ENCODE results near the gene TATDN2.
"Not testable (repeated sequence)": the region's sequence is repeated elsewhere in the genome, so short reads cannot be mapped to it uniquely, and the experiment has no call there.

The TATDN2 gene

GRCh38 chr3:10292505-10293419 is 44.5 kb downstream of the TATDN2 start, which contains the start of gene GHRL:
TSS of gene GHRL (minus strand) at chr3:10292947. CDS start at chr3:10290180, 2,767 bp downstream.
- no peak for DNase-seq

DNA sequence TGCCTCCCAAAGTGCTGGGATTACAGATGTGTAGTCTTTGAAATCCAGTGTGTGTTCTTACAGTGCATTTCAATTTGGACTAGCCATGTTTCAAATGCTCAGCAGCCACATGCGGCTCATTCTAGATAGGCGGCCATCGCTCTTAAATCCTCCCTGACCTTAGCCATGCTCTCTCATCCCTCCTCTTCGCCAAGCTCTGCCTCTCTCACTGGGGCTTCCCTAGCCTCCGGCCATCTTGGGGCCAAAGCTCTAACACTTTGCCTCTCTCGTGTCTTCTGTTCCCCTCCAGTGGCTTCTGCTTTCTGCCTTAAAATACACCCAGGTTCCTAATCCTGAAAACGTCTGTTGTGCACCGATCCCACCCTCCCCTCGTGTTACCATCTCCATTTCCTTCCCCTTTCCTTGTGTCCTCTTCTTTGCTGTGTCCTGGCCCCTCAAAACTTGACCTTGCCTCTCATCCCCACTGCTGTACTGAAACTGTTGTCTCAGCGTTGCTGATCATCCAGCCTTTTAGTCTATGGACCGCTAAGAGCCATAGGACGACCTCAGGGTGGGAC is 45.8 kb downstream of the TATDN2 start:
- no peak for DNase-seq

DNA sequence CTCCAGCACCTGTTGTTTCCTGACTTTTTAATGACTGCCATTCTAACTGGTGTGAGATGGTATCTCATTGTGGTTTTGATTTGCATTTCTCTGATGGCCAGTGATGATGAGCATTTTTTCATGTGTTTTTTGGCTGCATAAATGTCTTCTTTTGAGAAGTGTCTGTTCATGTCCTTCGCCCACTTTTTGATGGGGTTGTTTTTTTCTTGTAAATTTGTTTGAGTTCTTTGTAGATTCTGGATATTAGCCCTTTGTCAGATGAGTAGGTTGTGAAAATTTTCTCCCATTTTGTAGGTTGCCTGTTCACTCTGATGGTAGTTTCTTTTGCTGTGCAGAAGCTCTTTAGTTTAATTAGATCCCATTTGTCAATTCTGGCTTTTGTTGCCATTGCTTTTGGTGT is 49.8 kb downstream of the TATDN2 start:
- not testable (repeated sequence) for DNase-seq

DNA sequence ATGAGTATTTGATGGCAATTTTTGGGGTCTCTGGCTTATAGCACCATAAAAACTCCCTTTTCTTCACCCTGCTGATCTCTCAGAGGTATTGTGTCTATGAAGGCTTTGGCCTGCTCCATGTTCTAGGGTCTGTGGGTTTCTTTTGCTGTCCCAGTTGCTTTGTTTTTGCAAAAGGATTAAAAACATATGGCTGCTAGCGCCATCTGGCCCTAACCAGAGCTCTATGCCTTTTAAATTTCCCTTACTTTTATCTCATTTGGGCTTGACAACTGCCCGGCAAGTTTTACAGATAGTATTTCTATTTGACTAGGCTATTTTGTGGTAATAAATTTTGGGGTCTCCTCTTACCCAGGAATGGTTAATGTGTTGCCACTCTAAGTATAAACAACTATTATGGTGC is 50.9 kb downstream of the TATDN2 start:
- no peak for DNase-seq

GRCh38 chr3:10299679-10300078 is 51.4 kb downstream of the TATDN2 start:
- no peak for DNase-seq

DNA sequence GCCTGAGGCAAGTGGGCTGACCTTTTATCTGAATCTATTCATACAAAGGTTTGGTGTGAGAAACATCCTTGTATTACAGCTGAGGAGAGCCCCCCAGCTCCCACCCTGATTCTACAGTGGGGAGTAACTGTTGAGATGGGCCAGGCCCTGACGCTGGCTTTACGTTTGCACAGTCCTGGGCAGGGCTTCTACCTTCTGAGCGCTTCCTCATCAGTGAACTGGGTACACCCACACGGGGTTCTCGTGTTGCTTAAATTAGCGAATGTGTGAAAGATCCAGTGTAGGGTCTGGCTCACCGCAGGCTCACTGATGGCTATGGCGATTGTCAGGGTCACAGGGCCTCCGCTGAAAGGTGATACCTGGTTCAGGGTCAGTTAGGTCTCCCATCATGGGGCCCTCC is 51.8 kb downstream of the TATDN2 start:
- no peak for DNase-seq

DNA sequence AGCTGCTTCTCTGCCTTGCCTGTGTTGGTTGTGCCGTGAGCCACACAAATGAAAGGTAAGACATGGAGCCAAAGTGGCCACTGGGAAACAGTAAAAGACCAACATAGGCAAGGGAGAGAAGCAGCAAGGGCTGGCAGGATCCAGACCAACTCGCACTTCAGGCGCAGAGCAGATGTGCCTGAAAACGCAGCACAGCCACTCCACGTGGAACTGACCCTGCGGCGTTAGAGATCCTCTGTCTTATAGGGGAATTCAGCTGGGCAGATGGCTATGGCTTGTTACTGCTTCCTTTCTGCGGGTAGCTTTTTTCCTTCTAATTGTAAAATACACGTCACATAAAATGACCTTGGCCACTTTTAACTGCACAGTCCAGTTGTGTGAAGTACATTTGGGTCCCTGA is 54.8 kb downstream of the TATDN2 start:
- DNase-seq, result no peak

DNA sequence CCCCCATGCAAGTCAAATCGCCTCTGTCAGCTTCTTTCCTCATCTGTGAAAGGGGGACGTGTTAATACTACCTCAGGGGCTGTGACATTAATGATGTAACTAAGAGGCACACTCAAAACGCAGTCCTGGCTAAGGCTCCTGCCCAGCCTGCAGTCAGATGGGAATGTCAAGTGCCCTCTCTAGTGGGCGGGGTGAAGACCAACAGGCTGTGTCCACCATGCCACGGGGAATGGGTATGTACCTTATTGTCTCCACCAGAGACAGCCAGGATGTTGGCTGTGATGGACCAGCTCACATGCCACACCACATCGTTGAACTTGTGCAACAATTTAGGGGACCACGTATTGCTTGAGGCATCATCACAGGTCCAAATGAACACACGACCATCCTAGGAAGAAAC is 55.5 kb downstream of the TATDN2 start:
- no peak for DNase-seq

DNA sequence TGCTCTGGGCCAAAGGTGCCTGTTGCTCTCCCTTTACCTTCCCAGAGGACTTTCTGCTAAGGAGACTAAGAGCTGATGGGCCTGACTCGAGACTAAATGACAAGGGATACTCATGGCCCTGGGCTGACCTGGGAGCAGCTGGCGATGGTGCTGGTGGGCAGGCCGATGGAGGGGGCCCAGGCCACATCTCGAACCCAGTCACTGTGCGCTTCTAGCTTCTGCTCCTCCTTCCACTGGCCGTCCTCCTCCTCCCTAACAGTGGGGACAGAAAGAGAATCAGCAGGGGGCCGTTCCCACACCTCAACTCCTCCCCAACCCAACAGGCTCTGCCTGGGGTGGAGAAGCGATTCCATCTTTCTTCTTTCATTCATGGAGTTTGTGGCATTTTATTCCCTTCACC is 56.6 kb downstream of the TATDN2 start:
- DNase-seq, result no peak

GRCh38 chr3:10305331-10305902 is 57.2 kb downstream of the TATDN2 start:
- no peak for DNase-seq

- no peak for DNase-seq
Measured at GRCh38 chr3:10306156-10306555, 57.9 kb downstream of the TATDN2 start.

- no peak for DNase-seq
Measured at GRCh38 chr3:10308678-10309077, 60.4 kb downstream of the TATDN2 start.

GRCh38 chr3:10309736-10310135 is 61.5 kb downstream of the TATDN2 start:
- DNase-seq, result no peak

DNA sequence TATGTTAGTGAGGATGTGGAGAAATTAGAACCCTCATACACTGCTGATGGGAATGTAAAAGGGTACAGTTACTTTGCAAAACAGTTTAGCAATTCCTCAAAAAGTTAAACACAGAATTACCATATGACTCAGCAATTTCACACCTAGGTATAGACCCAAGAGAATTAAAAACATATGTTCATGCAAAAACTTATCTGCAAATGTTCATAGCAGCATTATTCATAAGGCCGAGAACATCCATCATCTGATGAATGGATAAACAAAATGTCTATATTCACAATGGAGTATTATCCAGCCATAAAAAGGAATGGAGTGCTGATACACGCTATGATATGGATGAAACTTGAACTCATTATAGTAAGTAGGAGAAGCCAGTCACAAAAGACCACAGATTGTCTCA is 62.3 kb downstream of the TATDN2 start:
- DNase-seq, result no peak

DNA sequence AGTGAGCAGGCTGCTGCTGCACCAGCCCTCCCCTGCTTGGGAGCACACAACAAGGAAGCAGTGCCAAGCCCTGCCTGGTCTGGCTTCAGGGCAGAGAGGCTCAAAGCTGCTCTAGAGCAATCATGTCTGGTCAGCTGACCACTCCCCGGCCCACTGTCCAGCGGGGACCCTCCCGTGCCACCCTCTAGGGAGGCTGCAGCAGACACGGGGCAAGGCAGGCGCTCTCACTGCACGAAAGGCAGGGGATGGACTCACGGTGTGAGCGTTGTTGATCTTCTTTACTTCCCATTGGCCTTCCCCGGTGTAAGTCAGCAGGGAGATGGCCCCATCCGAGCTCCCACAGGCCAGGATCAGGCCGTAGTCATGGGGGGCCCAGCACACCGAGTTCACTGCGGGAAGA is 63.5 kb downstream of the TATDN2 start:
- no peak for DNase-seq

DNA sequence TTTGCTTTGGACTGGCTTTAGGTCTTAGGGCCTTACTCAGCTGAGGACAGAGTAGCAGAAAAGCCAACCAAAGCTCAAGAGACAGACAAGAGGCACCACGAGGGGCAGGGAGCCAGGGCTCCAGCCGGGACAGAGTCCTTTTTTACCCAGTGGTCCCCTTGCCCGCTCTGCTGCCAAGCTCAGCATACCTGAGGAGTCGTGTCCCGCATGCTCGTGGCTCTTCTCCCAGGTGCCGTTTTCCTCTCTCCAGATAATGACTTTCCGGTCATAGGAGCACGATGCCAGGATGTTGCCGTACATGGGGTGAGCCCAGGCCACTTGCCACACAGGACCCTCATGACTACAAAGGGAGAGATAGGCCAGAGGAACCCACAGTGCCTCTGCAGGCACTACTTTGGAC is 64.1 kb downstream of the TATDN2 start:
- no peak for DNase-seq

DNA sequence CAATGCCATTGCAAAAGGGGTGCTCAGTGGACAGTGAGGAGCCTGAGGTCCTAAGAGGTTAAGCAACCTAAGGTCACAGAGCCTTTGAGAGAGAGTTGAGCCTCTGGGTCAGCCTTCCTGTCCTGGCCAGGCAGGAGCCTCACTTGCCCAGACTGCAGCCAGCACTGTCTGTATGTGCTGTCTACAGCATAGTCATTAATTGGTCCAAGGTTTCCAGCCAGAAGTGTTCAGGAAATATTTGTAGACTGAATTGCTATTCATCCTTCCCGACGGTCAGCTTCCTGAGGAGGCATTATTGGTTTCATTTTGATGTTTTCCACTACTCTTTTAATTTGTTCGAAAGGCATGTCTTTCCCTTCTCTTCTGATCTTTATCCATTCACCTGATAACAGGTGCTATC is 64.6 kb downstream of the TATDN2 start:
- DNase-seq, result no peak

DNA sequence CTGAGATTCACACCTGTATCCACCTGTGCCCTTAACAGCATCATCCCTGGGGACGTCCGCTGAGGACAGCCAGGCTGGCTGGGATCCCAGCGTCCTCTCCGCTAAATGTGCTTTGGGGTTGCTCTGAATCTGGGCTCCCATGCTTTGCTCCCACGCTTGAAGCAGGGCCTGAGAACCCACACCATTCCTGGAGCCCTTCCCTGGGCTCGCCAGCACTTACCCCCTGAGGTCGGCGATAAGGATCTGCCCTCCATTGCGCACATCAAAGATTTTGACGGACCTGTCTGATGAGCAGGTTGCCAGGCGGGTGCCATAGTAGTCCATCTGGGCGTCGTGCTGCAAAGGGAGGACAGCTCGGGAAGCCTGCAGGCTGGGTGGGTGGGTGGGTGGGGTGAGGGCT is 66.8 kb downstream of the TATDN2 start:
- DNase-seq, result no peak

DNA sequence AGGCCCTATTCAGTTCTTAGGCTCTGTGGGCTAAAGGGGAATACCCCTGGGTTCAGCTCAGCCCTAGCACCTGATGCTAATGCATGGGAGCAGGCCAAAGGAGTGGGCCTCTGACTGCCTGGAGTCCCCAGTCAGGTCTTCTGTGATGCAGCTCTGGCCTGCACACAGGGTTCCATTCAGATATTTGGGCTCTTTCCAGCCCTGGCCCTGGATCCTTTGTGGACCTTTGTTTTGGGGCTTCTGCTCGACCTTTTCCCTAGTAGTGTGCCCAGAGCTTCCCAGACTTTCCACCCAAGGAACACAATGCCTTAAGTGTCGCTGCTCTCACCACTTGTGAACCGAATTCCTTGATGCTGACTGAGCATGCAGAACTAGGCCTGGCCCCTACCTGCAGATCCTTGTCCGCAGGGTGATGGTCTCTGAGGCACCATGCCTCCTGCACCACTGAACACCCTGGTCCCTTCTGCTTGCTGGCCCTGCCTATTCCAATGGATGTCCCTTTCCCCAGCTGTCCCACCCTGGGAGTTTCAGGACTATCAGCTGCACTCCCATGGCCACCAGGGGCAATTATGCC is 67.6 kb downstream of the TATDN2 start:
- DNase-seq, result no peak

- DNase-seq, result no peak
Measured at GRCh38 chr3:10317311-10317960, 69.2 kb downstream of the TATDN2 start.

DNA sequence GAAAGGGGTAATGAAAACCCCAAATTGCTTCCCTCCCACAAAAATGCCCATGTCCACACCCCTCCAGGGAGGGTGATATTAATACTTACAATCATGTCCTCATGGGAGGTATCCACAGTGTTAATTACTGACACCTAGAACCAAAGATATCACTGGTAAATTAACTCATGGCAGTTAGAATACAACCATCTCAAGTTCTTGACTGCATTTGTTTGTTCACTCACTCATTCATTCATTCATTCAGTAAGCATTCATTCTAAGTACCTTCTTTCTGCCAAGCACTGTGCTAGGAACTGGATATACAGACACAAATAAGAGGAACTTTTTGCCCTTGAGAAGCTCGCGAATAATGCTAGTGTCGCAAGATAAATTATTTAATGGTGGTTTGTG is 69.7 kb downstream of the TATDN2 start:
- DNase-seq, result no peak

DNA sequence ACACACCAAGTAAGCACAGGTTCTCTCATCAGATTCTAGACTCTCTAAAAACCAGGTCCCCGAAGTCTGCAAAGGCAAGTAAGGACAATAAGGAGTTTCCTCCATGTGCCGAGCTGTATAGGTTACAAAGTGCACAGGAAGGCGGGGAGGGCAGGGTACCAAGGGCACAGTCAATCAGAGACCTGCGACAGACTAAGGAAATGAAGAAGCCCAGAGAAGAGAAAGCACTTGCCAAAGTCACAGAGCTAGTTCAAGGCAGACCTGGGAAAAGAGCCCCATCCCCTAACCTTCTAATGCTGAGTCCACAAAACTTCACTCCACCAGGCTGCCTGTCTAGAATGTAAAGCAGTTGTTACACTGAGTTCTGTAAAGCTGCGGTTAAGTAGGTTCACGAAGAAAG is 71.0 kb downstream of the TATDN2 start:
- DNase-seq, result no peak

DNA sequence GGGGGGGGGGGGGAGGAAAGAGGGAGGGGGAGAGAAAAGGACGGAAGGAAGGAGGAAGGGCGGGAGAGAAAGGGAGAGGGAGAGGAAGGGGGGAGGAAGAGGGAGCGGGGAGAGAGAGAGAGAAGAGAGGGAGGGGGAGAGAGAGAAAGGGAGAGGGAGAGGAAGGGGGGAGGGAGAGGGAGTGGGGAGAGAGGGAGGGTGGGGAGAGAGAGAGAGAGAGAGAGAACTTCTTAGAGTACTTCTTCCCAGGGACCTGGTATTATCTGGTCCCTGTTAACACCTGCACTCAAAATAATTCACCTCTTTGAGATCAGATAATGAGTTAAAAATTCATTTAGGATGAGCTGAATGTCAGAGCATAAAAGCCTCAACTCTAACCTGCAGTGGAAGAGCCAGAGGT is 71.5 kb downstream of the TATDN2 start:
- DNase-seq, result no peak

DNA sequence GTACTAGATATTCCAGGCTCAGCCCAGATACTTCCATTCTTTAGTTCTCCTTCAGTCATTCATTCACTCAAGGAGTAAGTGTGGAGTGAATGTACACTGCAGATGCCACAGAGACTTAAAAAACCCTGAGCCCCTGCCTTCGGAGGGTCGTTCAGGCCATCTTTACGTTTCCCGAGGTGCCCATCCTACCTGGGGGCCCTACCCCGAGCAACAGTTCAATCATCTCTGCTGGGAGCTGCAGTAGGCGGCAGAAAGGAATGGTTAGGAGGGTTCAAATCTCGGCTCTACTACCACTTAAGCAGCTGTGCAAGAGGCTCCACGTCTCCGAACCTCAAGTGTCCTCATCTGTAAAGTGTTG is 72.0 kb downstream of the TATDN2 start:
- no peak for DNase-seq

All from NCI-H526 treated with DMSO at 0.1 percent for 48 hours (cell line).